ENCODE measurements around the gene LHFPL6.
A peak's percentile ranks its signal among the peaks of the same experiment; 100 is the strongest.
"Not testable (repeated sequence)": the region's sequence is repeated elsewhere in the genome, so short reads cannot be mapped to it uniquely, and the experiment has no call there.

The LHFPL6 gene

DNA sequence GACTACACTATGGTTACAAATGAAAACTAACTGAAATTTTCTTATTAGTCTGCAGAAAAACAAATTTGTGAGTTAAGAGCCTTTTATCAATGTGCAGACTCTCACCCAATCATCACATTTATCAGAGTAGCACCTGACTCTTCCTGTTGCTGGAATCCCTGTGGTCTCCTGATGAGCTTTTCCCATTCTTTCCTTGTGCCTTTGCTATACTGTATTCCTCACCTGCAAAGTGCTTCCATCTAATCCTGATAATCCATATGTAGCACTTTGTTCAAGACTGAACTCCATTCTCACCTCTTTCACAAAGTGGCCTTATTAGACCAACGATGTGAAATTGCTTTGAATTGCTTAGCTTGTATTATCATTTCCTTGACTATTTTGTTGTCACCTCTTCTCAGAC is 225.3 kb downstream of the LHFPL6 start:
- DNase-seq, result no peak

GRCh38 chr13:39376076-39376475 is 226.9 kb downstream of the LHFPL6 start:
- no peak for DNase-seq

- DNase-seq, result no peak
Observed at GRCh38 chr13:39375601-39376000, 227.4 kb downstream of the LHFPL6 start.

DNA sequence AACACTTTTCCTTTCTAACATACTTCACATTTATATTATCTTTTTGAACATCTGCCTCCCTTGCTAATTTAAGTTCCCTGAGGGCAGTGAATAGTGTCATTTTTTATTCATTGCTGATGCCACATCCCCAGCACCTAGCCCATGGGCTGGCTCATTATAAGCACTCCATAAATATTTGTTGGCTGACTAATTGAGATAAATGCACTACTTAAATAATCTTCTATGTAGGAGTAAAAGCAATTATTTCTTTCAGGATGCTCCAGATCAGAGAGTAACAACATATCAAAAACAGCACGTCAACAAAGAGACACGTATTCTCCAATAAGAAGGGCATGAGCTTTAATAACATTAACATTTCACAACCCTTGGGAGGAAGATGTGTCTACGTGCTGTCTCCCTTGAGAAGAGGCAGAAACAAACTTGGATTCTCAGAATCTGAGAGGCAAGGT is 228.2 kb downstream of the LHFPL6 start:
- DNase-seq, result no peak

- no peak for DNase-seq
Observed at GRCh38 chr13:39373145-39373544, 229.8 kb downstream of the LHFPL6 start.

GRCh38 chr13:39371706-39372105 is 231.3 kb downstream of the LHFPL6 start:
- no peak for DNase-seq

DNA sequence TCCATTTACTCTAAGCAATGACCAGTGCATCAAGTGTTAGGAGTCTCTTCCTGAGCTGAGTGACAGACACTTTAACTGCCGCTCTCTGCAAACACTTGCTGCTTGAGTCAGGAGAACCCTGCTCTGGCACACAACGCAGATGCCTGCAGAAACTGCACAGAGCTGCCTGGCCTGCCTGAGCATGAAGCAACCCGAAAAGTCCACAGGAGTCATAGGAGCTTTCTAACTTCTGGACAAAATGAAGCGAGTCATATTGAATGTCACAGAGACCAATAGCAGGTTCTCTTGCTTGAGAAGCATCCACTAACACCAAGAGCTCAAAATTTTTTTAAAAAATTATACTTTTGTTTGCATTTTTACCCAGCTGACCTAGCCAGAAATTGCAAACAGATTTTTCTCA is 232.4 kb downstream of the LHFPL6 start:
- DNase-seq, result no peak

- no peak for DNase-seq
Observed at GRCh38 chr13:39370048-39370447, 232.9 kb downstream of the LHFPL6 start.

- DNase-seq, result no peak
Observed at GRCh38 chr13:39369161-39369890, 233.7 kb downstream of the LHFPL6 start.

GRCh38 chr13:39365879-39366278 is 237.1 kb downstream of the LHFPL6 start:
- no peak for DNase-seq

- peak; percentile 57 for DNase-seq
Observed at GRCh38 chr13:39364947-39365468, 238.0 kb downstream of the LHFPL6 start.

DNA sequence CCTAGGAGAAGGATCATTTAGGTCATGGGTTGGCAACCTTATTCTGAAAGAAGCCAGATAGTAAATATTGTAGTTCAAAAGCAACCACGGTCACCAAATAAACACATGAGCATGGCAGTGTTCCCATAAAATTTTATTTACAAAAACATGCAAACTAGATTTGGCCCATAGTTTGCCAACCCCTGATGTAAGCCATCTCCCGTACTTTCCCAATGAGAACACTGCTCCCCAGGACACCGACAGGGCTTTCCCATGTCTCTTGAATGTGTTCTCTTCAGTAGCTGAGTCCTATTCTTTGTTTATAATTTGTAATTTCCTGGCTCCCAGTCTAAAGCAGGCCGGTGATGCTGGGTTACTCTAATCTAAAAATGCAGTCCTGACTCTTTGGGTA is 239.6 kb downstream of the LHFPL6 start:
- DNase-seq, result no peak

GRCh38 chr13:39362652-39363381 is 240.2 kb downstream of the LHFPL6 start:
- DNase-seq, result peak; percentile 38

GRCh38 chr13:39353988-39354387 is 249.0 kb downstream of the LHFPL6 start:
- peak; percentile 44 for DNase-seq

- DNase-seq, result no peak
Observed at GRCh38 chr13:39350461-39350881, 252.5 kb downstream of the LHFPL6 start.

GRCh38 chr13:39349391-39349960 is 253.5 kb downstream of the LHFPL6 start:
- DNase-seq, result no peak

DNA sequence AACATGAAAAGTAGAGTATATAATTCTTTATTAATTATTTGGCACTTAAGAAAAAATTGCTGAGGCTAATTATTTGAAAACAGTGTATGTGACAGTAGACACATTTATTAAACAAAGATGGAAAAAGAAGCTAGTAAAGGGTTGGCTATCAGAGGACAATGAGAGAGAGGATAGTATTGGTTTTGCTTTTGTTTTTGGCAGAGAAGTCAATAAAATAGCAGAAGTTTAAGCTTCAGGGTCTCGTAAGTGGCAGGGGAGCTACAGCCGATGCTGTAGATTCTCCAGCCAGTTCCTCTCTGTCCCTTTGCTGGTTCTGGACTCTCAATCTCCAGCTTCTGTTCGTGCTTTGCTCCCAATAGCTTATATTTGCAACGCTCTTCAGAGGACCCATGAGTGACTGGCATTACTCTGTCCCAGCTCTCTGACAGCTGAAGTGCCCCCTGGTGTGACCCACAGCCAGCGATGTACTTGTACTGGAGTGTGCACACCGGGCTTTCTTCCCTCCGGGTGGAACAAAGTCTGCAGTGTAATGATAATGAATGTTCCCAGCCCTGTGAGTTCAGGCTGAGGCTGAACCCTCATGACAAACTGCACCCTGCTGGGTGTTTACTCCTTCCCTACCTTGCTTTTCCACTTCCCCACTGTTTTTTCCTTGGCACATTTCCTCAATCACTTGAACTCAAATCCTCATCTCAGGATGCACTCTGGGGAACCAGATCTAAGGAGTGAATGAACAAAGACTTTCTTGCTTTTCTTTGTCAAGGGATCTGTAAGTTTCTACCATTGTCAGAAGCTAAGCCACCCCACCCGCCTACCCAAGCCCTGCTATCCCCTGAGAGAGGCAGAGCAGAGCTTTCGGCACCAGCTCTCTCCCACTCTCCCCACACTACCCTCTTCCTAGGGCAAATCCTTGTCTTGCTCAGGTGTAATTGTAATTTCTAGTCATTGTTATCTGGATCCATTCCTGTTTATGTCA is 254.8 kb downstream of the LHFPL6 start:
- no peak for DNase-seq

GRCh38 chr13:39345982-39346381 is 257.0 kb downstream of the LHFPL6 start:
- no peak for DNase-seq

DNA sequence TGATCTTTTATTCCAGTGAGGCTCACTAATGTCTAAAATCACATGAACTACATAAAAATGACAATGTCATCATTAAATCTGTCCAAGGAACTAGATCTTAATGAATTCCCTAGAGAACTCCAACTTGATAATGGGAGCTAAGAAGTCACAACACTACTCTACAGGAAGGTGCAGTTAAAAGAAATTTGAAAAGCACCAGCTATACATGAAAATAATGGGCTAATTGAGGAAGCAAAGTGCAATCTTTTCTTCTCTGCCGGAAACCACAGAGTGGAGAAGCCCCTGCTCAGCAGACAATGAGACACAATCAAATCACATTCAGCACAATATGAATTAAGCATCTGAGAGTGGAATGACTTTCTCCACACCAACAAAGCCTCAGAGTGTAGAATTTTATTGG is 261.7 kb downstream of the LHFPL6 start:
- no peak for DNase-seq

DNA sequence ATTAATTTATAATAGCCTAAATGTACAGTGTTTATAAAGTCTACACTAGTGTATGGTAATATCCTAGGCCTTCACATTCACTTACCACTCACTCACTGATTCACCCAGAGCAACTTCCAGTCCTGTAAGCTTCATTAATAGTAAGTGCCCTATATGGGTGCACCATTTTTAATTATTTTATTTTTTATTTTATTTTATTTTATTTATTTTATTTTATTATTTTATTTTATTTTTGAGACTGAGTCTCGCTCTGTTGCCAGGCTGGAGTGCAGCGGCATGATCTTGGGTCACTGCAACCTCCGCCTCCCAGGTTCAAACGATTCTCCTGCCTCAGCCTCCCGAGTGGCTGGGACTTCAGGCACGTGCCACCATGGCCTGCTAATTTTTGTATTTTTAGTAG is 264.9 kb downstream of the LHFPL6 start:
- not testable (repeated sequence) for DNase-seq

GRCh38 chr13:39336937-39337336 is 266.1 kb downstream of the LHFPL6 start:
- no peak for DNase-seq

DNA sequence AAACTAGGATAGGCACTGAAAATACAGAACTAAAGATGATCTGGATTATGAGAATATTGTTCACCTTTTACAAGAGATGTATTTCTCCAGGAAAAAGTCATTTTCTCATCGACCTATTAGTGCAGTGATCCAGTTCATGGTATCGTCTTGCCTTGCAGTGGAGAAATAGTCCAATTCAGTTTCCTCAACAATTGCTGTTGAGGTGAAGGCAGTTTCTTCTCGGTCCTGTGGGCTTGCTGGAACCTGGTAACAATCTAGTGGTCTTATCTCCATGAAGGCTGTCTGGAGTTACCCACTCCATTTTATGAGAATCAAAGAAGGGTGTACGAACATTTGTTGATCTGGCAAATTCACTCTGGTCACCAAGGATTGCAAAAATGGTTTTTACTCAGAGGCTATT is 266.8 kb downstream of the LHFPL6 start:
- no peak for DNase-seq

GRCh38 chr13:39335721-39336120 is 267.3 kb downstream of the LHFPL6 start:
- no peak for DNase-seq

All from fibroblast of skin of right biceps (primary cell).